Astrocyte of the cerebellum (primary cell): ENCODE data around the gene TNRC6A.

Experiments
- DNase-seq: peaks from one replicate; pipeline ENCODE4 v3.0.0-alpha.2; 2011; ENCODE audit warnings: low read depth
- H3K4me3 ChIP-seq: 2 replicates; pipeline ENCODE4 v1.5.1; 2011; ENCODE audit warnings: mild to moderate bottlenecking, low read depth, low read length, moderate library complexity
- CTCF ChIP-seq: IDR thresholded peaks from 2 replicates; pipeline ENCODE4 v1.5.1; 2012; ENCODE audit warnings: low read length, low read depth, moderate library complexity, mild to moderate bottlenecking; ENCODE audit errors: missing control alignments
- in situ Hi-C: cut with HindIII; loops from 2 replicates; pipeline ENCODE4 v1.10.0; 2017; ENCODE audit warnings: low sequenced_read_pairs

The TNRC6A gene

DNA sequence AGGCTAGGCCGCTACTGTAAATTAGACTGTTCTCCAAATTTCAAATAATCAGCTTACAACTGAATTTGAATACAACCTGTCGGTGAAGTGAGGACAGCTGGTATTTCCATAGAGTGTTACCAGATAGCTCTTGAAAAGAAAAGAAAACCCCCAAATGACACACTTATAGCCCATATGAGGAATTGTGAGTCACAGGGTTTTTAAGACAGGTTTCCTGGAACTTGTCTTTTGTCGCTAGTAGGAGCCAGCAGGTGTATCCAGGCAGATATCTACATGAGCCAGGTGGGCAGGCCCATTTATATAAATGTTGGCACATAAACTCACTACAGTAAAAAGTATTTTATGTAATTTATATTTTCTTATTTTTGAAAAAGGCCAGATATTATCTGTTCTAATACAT, 24.0 kb downstream of the TNRC6A start:
- in situ Hi-C loops, result no loop called here
- TF ChIP-seq CTCF, result no peak
- DNase-seq, result no peak
- no peak overlapping the region for H3K4me3 ChIP-seq

GRCh38 chr16:24754543-24754942, 25.1 kb downstream of the TNRC6A start:
- DNase-seq, result no peak
- no peak for TF ChIP-seq CTCF
- in situ Hi-C loops, result no loop called here
- H3K4me3 ChIP-seq, result no peak overlapping the region

DNA sequence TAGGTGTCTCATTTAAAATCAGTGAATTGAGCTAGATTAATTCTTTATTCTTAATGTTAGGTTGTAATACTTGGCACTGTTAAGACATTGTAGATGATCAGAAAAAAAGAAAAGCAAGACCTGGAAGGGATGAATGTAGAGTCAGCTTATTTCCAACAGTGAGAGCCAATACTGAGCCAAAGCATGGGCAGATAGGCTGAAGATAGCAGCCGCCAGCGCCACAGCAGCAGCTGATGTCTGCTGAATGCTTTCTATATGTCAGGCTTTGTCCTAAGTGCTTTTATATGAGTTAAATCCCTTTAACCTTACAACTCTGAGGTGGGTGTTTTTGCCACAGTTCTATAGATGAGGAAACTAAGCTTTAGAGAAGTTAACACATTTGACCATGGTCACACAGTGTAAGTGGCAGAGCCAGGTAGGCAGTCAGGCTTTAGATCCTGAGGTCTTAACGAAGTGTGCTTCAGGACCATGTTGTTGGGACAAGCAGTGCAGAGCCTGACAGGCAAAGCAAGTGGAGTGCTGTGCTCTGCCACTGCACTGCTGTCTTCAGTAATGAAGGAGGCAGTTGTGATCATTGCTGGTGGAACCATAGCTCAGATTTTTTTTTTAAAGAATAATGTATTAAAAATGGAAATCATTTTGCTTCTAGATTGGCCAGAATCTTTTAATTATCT, 25.9 kb downstream of the TNRC6A start:
- no peak for TF ChIP-seq CTCF
- DNase-seq, result no peak
- in situ Hi-C loops, result no loop called here

DNA sequence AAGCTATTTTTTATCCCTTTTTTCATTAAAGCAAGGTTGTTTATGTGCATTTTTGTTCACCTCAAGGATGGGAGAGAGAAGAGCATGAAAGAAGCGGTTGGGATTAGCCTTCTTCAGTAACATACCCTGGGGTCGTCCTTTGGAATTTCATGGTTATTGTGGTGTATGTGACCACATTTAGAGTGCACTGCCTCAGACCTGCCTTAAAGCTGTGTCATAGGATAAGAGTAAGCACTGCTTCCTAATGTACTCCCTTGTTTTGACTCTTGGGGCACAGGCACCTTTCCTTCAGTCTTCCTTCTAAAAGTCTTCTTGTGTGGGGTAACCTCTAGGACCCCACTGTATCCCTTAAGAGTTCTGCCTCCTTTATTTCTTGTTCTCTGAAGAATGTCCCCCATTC, 28.9 kb downstream of the TNRC6A start:
- no peak for TF ChIP-seq CTCF
- no peak for DNase-seq
- in situ Hi-C loops, result no loop called here
- no peak overlapping the region for H3K4me3 ChIP-seq

More for the DNA sequence above, 25.9 kb downstream of the TNRC6A start:
- H3K4me3 ChIP-seq, result no peak overlapping the region

DNA sequence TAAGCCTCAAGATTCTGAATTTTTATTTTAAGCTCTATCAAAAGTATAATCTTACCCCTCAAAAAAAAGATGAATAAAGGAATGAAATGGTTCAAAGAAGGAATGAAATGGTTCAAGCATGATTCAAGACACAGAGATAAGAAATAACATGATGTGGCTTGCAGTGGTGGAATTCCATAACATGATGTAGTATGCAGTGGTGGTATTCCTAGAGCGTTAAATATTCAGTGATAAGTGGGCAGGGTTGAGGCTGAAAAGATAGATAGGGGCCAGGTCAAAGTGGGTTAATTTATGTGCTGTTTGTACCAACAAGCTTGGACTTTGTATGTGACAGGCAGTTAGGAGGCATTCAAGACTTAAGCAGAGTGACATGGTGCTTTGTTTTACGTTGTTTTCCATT, 29.6 kb downstream of the TNRC6A start:
- in situ Hi-C loops, result no loop called here
- H3K4me3 ChIP-seq, result no peak overlapping the region
- DNase-seq, result no peak
- no peak for TF ChIP-seq CTCF

- DNase-seq, result no peak
- in situ Hi-C loops, result no loop called here
- no peak overlapping the region for H3K4me3 ChIP-seq
- TF ChIP-seq CTCF, result no peak
These were observed 32.1 kb downstream of the TNRC6A start for GRCh38 chr16:24761526-24761925.
